HCT116 (cell line): ENCODE results near the gene CNBD2.

Source experiments
- CEBPB ChIP-seq: IDR thresholded peaks from 2 replicates; pipeline ENCODE4 v1.6.1; 2012; ENCODE audit warnings: low read depth
- ELF1 ChIP-seq: IDR thresholded peaks from 2 replicates; pipeline ENCODE4 v1.6.1; 2012; ENCODE audit warnings: low read depth, borderline replicate concordance
- JUND ChIP-seq: IDR thresholded peaks from 2 replicates; pipeline ENCODE4 v1.6.1; 2012
- POLR2A ChIP-seq: IDR thresholded peaks from 2 replicates; pipeline ENCODE4 v1.7.0; 2011; ENCODE audit warnings: borderline replicate concordance; ENCODE audit not compliant: insufficient read depth, insufficient read length; ENCODE audit errors: extremely low read depth
- POLR2AphosphoS5 ChIP-seq: IDR thresholded peaks from 2 replicates; pipeline ENCODE4 v1.6.1; 2011; ENCODE audit warnings: mild to moderate bottlenecking, low read depth, low read length, moderate library complexity
- RAD21 ChIP-seq: IDR thresholded peaks from 2 replicates; pipeline ENCODE4 v1.6.1; 2012; ENCODE audit warnings: low read depth, mild to moderate bottlenecking
- YY1 ChIP-seq: IDR thresholded peaks from 2 replicates; pipeline ENCODE4 v1.6.1; 2011; ENCODE audit warnings: low read length, low read depth, moderate library complexity, mild to moderate bottlenecking; ENCODE audit not compliant: insufficient replicate concordance; ENCODE audit errors: extremely low read depth
- TF ChIP-seq, protein P1 (sequence below), 3 experiments: fragments of 200-600 bp in 1 of 3; sonication (generic) in 1 of 3; IDR thresholded peaks in 2 of 3; conservative IDR thresholded peaks in 1 of 3; 2 replicates each; pipeline ENCODE4 v1.5.1; 2012 to 2017; ENCODE audit warnings: low read depth in 2 of 3, low read length in 2 of 3, antibody characterized with exemption in 1 of 3, borderline replicate concordance in 1 of 3, control low read depth in 1 of 3, mild to moderate bottlenecking in 1 of 3, mixed read lengths in 1 of 3, mixed run types in 1 of 3, moderate library complexity in 1 of 3; ENCODE audit not compliant: insufficient read depth in 1 of 3
- TF ChIP-seq, protein P2 (sequence below): IDR thresholded peaks from 2 replicates; pipeline ENCODE4 v1.6.1; 2012; ENCODE audit warnings: low read depth

GRCh38 chr20:36010825-36011224 lies 42.4 kb downstream of the CNBD2 start:
- TF ChIP-seq JUND (no peak), POLR2A (no peak), POLR2AphosphoS5 (no peak), ELF1 (no peak), YY1 (no peak), RAD21 (no peak), CEBPB (no peak)
- TF ChIP-seq, protein P1, sequence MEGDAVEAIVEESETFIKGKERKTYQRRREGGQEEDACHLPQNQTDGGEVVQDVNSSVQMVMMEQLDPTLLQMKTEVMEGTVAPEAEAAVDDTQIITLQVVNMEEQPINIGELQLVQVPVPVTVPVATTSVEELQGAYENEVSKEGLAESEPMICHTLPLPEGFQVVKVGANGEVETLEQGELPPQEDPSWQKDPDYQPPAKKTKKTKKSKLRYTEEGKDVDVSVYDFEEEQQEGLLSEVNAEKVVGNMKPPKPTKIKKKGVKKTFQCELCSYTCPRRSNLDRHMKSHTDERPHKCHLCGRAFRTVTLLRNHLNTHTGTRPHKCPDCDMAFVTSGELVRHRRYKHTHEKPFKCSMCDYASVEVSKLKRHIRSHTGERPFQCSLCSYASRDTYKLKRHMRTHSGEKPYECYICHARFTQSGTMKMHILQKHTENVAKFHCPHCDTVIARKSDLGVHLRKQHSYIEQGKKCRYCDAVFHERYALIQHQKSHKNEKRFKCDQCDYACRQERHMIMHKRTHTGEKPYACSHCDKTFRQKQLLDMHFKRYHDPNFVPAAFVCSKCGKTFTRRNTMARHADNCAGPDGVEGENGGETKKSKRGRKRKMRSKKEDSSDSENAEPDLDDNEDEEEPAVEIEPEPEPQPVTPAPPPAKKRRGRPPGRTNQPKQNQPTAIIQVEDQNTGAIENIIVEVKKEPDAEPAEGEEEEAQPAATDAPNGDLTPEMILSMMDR (IDR thresholded peaks at IDR 0.05 in 2 of 3, conservative IDR thresholded peaks at IDR 0.05 in 1 of 3; ENCODE audit: borderline replicate concordance in 1 of 3, insufficient read depth in 1 of 3, low read depth in 2 of 3, low read length in 2 of 3): no peak
- TF ChIP-seq, protein P2, sequence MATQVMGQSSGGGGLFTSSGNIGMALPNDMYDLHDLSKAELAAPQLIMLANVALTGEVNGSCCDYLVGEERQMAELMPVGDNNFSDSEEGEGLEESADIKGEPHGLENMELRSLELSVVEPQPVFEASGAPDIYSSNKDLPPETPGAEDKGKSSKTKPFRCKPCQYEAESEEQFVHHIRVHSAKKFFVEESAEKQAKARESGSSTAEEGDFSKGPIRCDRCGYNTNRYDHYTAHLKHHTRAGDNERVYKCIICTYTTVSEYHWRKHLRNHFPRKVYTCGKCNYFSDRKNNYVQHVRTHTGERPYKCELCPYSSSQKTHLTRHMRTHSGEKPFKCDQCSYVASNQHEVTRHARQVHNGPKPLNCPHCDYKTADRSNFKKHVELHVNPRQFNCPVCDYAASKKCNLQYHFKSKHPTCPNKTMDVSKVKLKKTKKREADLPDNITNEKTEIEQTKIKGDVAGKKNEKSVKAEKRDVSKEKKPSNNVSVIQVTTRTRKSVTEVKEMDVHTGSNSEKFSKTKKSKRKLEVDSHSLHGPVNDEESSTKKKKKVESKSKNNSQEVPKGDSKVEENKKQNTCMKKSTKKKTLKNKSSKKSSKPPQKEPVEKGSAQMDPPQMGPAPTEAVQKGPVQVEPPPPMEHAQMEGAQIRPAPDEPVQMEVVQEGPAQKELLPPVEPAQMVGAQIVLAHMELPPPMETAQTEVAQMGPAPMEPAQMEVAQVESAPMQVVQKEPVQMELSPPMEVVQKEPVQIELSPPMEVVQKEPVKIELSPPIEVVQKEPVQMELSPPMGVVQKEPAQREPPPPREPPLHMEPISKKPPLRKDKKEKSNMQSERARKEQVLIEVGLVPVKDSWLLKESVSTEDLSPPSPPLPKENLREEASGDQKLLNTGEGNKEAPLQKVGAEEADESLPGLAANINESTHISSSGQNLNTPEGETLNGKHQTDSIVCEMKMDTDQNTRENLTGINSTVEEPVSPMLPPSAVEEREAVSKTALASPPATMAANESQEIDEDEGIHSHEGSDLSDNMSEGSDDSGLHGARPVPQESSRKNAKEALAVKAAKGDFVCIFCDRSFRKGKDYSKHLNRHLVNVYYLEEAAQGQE: no peak
